HG03354 (cell line): ENCODE data around the gene CCDC195.
A peak's percentile ranks its signal among the peaks of the same experiment; 100 is the strongest.

Source experiments
- ATAC-seq: cut with Tn5 transposase; IDR thresholded peaks from one replicate; pipeline ENCODE4 v1.9.1; 2021; ENCODE audit warnings: mild to moderate bottlenecking; ENCODE audit not compliant: unreplicated experiment, poor library complexity, severe bottlenecking

Gene CCDC195

DNA sequence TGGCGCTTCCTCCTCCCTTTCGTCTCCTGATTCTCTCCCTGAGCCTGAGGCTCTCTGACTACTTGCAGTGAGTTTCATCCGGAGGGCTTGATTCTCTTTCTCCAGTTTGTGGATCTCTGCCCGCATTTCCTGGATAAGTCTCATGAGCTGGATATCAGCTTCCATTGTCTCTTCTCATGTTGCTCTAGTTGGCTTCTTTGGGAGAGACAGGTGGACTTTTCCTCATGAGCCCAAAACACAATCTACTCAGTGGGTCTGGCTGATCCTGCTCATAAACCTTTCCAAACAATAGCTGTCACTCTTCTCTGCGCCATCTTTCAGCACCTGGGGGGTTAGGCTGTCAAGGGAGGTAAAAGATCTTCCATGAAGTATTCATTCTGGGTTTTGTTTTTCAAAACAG lies at the start of gene CCDC195:
Gene CCDC195 (minus strand): TSS at position 165 of the 400 bp plus-strand sequence. CDS start 0 bp downstream, at position 165.
- ATAC-seq = no peak

DNA sequence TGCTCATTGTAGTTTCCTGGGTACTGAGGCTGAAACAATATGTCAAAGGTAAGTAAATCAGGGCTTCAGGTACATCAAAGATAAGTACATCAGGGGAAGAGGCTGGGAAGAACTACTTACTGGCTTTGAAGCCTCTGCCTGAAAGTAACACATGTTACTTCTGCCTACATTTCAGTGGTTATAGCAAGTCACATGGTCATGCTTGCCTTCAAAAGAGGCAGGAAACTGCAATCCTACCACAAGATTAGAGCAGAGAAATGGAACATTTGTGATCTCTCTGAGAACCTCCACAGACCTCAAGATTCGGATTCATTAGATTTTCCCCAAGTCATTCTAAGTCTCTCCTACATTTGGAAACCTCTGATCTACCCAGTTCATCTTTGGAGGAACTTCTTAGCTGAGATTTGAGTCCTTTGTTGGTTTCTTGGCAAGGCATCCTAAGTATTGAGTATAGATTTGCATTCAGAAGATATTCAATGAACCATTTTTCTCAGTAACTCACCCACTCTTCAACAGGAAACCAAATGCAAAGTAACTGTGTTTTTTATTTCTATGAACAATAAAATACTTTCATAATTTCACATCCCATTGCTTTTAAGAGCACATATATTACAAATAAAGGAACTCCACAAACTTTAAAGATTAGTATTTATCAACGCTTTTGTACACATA lies 48.5 kb upstream of the CCDC195 start:
- ATAC-seq = peak; percentile 85

GRCh38 chr2:224757934-224758548 lies 41.9 kb upstream of the CCDC195 start:
- no peak for ATAC-seq

- no peak for ATAC-seq
These were observed 37.8 kb upstream of the CCDC195 start for GRCh38 chr2:224753743-224754540.

DNA sequence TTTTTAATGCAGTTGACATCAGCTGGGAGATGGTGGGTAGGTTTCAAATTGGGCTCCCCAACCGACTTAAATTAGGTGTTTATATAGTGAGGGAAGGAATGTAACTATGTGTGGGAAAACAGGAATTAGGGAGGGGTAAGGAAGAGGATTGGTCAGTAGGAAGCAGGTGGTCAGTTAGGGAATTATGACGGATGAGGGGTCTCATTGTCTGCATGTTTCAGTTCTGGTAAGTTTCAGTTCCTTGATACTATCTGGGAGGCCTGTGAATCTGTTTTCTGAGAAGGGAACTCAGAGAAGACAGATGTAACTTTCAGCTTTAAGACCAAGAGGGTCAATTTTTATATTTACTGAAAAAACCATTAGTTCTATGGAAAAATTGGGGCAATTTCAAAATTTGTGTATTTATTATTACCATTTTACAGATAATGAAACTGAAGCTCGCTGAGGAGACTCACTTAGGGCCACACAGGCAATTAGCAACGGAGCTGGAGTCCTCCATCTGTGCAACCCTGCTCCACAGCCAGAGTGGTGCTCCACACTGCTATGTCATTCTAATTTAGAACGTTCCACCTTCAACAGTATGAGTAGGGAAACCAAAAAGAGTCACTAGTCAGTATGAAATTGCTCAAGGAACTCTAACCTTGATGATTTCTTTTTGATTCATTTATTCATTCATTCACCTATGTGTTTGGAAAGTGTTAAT lies 36.0 kb upstream of the CCDC195 start:
- peak; percentile 83 for ATAC-seq

DNA sequence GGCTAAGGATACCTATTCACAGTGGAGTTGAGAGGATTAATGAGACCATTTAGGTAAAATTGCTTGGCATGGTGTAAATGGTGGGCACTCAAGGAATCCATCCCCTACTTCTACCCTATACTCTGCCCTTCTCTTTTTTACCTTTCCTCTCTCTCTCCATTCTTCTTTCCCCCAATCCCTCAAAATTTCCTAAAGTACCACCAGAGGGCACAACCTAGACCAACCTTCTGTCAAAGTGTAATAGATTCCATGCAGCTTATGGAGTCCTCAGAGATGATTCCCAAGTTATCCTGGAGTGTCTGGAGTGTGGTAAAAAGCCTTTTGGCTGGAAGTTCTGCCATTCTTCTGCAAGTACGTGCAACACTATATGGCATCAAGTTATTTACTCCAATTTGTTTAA lies 33.0 kb upstream of the CCDC195 start:
- ATAC-seq = no peak

- no peak for ATAC-seq
These were observed 31.6 kb upstream of the CCDC195 start for GRCh38 chr2:224747765-224748164.

GRCh38 chr2:224736227-224736626 lies 20.1 kb upstream of the CCDC195 start:
- ATAC-seq = no peak

DNA sequence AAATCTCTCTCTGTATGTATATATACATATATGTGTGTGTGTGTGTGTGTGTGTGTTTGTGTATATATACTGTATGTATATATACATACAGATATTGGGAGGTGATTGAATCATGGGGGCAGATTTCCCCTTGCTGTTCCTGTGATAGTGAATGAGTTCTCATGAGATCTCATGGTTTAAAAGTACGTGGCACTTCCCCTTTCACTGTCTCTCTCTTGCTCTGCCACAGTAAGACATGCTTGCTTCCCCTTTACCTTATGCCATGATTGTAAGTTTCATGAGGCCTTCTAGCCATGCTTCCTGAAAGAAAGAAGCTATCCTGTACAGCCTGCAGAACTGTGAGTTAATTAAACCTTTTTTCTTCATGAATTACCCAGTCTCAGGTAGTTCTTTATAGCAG lies 18.8 kb upstream of the CCDC195 start:
- no peak for ATAC-seq

GRCh38 chr2:224731665-224732064 lies 15.5 kb upstream of the CCDC195 start:
- no peak for ATAC-seq

DNA sequence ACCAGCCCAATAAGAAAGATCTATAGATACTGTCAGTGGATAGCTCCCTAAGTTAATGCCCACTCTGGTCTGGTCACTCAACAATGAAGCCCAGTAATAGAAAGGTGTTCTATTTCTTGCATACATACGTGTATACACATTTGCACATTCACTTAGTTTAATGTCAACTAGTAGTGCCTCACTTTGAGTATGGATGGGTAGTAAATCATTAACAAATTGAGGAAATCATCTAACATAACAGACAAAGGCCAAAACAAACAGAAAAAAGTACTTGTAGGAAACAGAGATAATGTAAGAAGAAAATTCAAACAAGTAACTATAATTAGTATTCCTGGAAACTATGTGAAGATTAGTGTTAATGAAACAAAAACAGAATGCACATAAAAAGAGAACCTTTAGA lies 13.3 kb upstream of the CCDC195 start:
- no peak for ATAC-seq

DNA sequence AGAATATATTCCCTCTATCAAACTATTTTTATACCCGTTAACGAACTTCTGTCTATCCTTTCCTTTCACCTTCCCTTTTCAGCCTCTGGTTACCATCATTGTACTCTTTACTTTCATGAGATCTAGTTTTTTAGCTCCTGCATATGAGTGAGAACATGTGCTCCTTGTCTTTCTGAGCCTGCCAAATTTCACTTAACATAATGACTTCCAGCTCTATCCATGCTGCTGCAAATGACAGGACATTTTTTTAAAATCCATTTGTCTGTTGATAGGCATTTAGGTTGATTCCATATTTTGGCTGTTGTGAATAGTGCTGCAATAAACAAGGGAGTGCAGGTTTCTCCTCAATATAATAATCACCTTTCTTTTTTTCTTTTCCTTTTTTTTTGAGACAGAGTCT lies 8.2 kb upstream of the CCDC195 start:
- ATAC-seq = no peak

GRCh38 chr2:224723586-224724217 lies 7.5 kb upstream of the CCDC195 start:
- ATAC-seq = peak; percentile 75

- ATAC-seq = no peak
These were observed 6.6 kb upstream of the CCDC195 start for GRCh38 chr2:224722770-224723169.

GRCh38 chr2:224722250-224722649 lies 6.1 kb upstream of the CCDC195 start:
- no peak for ATAC-seq

DNA sequence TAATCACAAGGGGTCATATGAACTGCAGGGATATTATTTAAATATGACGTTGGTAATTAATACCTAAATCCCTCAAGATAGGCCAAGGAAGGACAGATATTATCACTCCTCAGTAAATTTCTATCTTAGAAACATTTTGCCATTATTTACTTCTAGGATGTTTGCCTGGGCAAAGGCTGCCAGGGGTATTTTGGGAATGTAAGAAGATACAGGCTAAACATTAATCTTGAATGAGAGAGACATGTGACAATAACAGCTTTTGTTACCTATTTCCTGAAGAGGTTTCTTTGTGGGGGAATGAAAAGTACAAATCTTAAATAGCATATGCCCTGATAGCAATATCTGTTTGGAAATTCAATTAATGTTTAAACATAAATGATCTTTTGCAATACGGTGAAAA lies 756 bp upstream of the CCDC195 start:
- no peak for ATAC-seq

GRCh38 chr2:224711859-224712665 lies 4.1 kb downstream of the CCDC195 start:
- no peak for ATAC-seq

- no peak for ATAC-seq
These were observed 4.8 kb downstream of the CCDC195 start for GRCh38 chr2:224711381-224711780.

GRCh38 chr2:224709301-224709700 lies 6.9 kb downstream of the CCDC195 start:
- no peak for ATAC-seq
